Measurements from ENCODE around the gene CECR2.

Gene CECR2

GRCh38 chr22:17484608-17485007 lies 115.3 kb downstream of the CECR2 start:
- H3K27ac ChIP-seq (ENCODE audit: poor library complexity, severe bottlenecking): no peak overlapping the region
- no peaks in the 10 kb centered on the region for H3K27me3 ChIP-seq (ENCODE audit: insufficient read depth, poor library complexity, severe bottlenecking)
- ATAC-seq (ENCODE audit: low read depth) (no peak), DNase-seq (ENCODE audit: low spot score) (no peak)
- no peak for TF ChIP-seq CTCF (IDR thresholded peaks at IDR 0.05; ENCODE audit: poor library complexity, severe bottlenecking)
- no peaks in the 10 kb centered on the region for H3K9me3 ChIP-seq (ENCODE audit: severe bottlenecking)
- no peaks in the 10 kb centered on the region for H3K36me3 ChIP-seq (ENCODE audit: low read depth)
- no peak overlapping the region for H3K4me3 ChIP-seq (ENCODE audit: severe bottlenecking)
- H3K4me1 ChIP-seq (ENCODE audit: insufficient read depth, poor library complexity, severe bottlenecking): no peaks in the 10 kb centered on the region

- H3K9me3 ChIP-seq (ENCODE audit: severe bottlenecking): no peaks in the 10 kb centered on the region
- DNase-seq (ENCODE audit: low spot score) (no peak), ATAC-seq (ENCODE audit: low read depth) (no peak)
- TF ChIP-seq CTCF (IDR thresholded peaks at IDR 0.05; ENCODE audit: poor library complexity, severe bottlenecking): no peak
- no peak overlapping the region for H3K4me3 ChIP-seq (ENCODE audit: severe bottlenecking)
- no peaks in the 10 kb centered on the region for H3K27me3 ChIP-seq (ENCODE audit: insufficient read depth, poor library complexity, severe bottlenecking)
- H3K36me3 ChIP-seq (ENCODE audit: low read depth): no peaks in the 10 kb centered on the region
- H3K27ac ChIP-seq (ENCODE audit: poor library complexity, severe bottlenecking): no peak overlapping the region
- H3K4me1 ChIP-seq (ENCODE audit: insufficient read depth, poor library complexity, severe bottlenecking): no peaks in the 10 kb centered on the region
Measured at GRCh38 chr22:17486313-17486712, 117.1 kb downstream of the CECR2 start.

- Histone ChIP-seq H3K27ac (ENCODE audit: poor library complexity, severe bottlenecking) (no peak overlapping the region), H3K4me1 (ENCODE audit: insufficient read depth, poor library complexity, severe bottlenecking) (no peaks in the 10 kb centered on the region), H3K27me3 (ENCODE audit: insufficient read depth, poor library complexity, severe bottlenecking) (no peaks in the 10 kb centered on the region), H3K9me3 (ENCODE audit: severe bottlenecking) (no peaks in the 10 kb centered on the region), H3K36me3 (ENCODE audit: low read depth) (no peaks in the 10 kb centered on the region), H3K4me3 (ENCODE audit: severe bottlenecking) (no peak overlapping the region)
- DNase-seq (ENCODE audit: low spot score): no peak
- no peak for TF ChIP-seq CTCF (IDR thresholded peaks at IDR 0.05; ENCODE audit: poor library complexity, severe bottlenecking)
- no peak for ATAC-seq (ENCODE audit: low read depth)
Measured at GRCh38 chr22:17486719-17487118, 117.5 kb downstream of the CECR2 start.

GRCh38 chr22:17489101-17489500 lies 119.8 kb downstream of the CECR2 start:
- Histone ChIP-seq H3K4me1 (ENCODE audit: insufficient read depth, poor library complexity, severe bottlenecking) (no peaks in the 10 kb centered on the region), H3K27ac (ENCODE audit: poor library complexity, severe bottlenecking) (no peak overlapping the region), H3K4me3 (ENCODE audit: severe bottlenecking) (no peak overlapping the region), H3K27me3 (ENCODE audit: insufficient read depth, poor library complexity, severe bottlenecking) (no peaks in the 10 kb centered on the region), H3K9me3 (ENCODE audit: severe bottlenecking) (no peaks in the 10 kb centered on the region), H3K36me3 (ENCODE audit: low read depth) (no peaks in the 10 kb centered on the region)
- DNase-seq (ENCODE audit: low spot score) (no peak), ATAC-seq (ENCODE audit: low read depth) (no peak)
- TF ChIP-seq CTCF (IDR thresholded peaks at IDR 0.05; ENCODE audit: poor library complexity, severe bottlenecking): no peak

- H3K27me3 ChIP-seq (ENCODE audit: insufficient read depth, poor library complexity, severe bottlenecking): no peaks in the 10 kb centered on the region
Measured at GRCh38 chr22:17491090-17491640, 121.9 kb downstream of the CECR2 start.

More at GRCh38 chr22:17491090-17491640, 121.9 kb downstream of the CECR2 start:
- Histone ChIP-seq H3K27ac (ENCODE audit: poor library complexity, severe bottlenecking) (no peak overlapping the region), H3K4me1 (ENCODE audit: insufficient read depth, poor library complexity, severe bottlenecking) (no peaks in the 10 kb centered on the region), H3K36me3 (ENCODE audit: low read depth) (no peaks in the 10 kb centered on the region), H3K9me3 (ENCODE audit: severe bottlenecking) (no peaks in the 10 kb centered on the region), H3K4me3 (ENCODE audit: severe bottlenecking) (no peak overlapping the region)
- DNase-seq (ENCODE audit: low spot score) (no peak), ATAC-seq (ENCODE audit: low read depth) (no peak)
- TF ChIP-seq CTCF (IDR thresholded peaks at IDR 0.05; ENCODE audit: poor library complexity, severe bottlenecking): no peak
